K562 (cell line): ENCODE data around the gene MYPN. TPM values are rescaled to one million over a fixed set of nuclear protein-coding genes. Genes with fewer than 3 reads are reported as not detected.

ENCODE experiments used
- BRD9 ChIP-seq: fragments of 450-650 bp; IDR thresholded peaks from 2 replicates; pipeline ENCODE4 v1.6.1; 2018; ENCODE audit warnings: low read depth; ENCODE audit not compliant: partially characterized antibody
- E2F6 ChIP-seq, 2 experiments: IDR thresholded peaks; 2 replicates each; pipeline ENCODE4 v1.6.1; 2011; ENCODE audit warnings: borderline replicate concordance in 1 of 2, control low read depth in 1 of 2, low read depth in 1 of 2, low read length in 1 of 2, mild to moderate bottlenecking in 1 of 2, mixed read lengths in 1 of 2, moderate library complexity in 1 of 2; ENCODE audit not compliant: insufficient read depth in 1 of 2, insufficient read length in 1 of 2, poor library complexity in 1 of 2, severe bottlenecking in 1 of 2; ENCODE audit errors: extremely low read depth in 1 of 2
- ETV1 ChIP-seq: fragments of 450-650 bp; conservative IDR thresholded peaks from 2 replicates; pipeline ENCODE4 v1.6.1; 2016; ENCODE audit warnings: missing genetic modification characterization, control low read depth, low read depth, missing compliant biosample characterization
- GATAD2A ChIP-seq: fragments of 450-650 bp; IDR thresholded peaks from 2 replicates; pipeline ENCODE4 v1.6.1; 2017
- HDAC3 ChIP-seq: fragments of 450-650 bp; IDR thresholded peaks from 2 replicates; pipeline ENCODE4 v1.6.1; 2018; ENCODE audit warnings: borderline replicate concordance, mild to moderate bottlenecking, moderate library complexity; ENCODE audit not compliant: partially characterized antibody
- KLF16 ChIP-seq: IDR thresholded peaks from 2 replicates; pipeline ENCODE4 v1.6.1; 2016; ENCODE audit warnings: antibody characterized with exemption
- MAFF ChIP-seq: IDR thresholded peaks from 2 replicates; pipeline ENCODE4 v1.6.1; 2012; ENCODE audit warnings: low read length, improper control_type of control experiment
- MAFG ChIP-seq: fragments of 450-650 bp; conservative IDR thresholded peaks from 2 replicates; pipeline ENCODE4 v1.6.1; 2016; ENCODE audit warnings: missing genetic modification characterization, missing compliant biosample characterization
- MCM7 ChIP-seq, 2 experiments: fragments of 450-650 bp; IDR thresholded peaks; 2 replicates each; pipeline ENCODE4 v1.6.1; 2016 to 2018
- NELFE ChIP-seq: IDR thresholded peaks from 2 replicates; pipeline ENCODE4 v1.6.1; 2011; ENCODE audit warnings: mild to moderate bottlenecking; ENCODE audit not compliant: insufficient read depth, insufficient read length
- NR1H2 ChIP-seq: sonication (generic); formaldehyde crosslinking; IDR thresholded peaks from 2 replicates; pipeline ENCODE4 v1.4.0; 2020; ENCODE audit warnings: mild to moderate bottlenecking, missing genetic modification reagents
- POLR3A ChIP-seq: IDR thresholded peaks from 2 replicates; pipeline ENCODE4 v1.6.1; 2011; ENCODE audit warnings: borderline replicate concordance, mild to moderate bottlenecking, moderate library complexity; ENCODE audit not compliant: insufficient read length, insufficient read depth; ENCODE audit errors: extremely low read depth
- RBM14 ChIP-seq: fragments of 200-400 bp; formaldehyde crosslinking; IDR thresholded peaks from 2 replicates; pipeline ENCODE4 v1.6.1; 2018; ENCODE audit warnings: low read depth, mild to moderate bottlenecking, low read length, moderate library complexity, borderline replicate concordance; ENCODE audit not compliant: insufficient read depth
- SIN3A ChIP-seq, 2 experiments: fragments of 150-350 bp in 1 of 2; IDR thresholded peaks; 2 replicates each; pipeline ENCODE4 v1.6.1; 2011 to 2016; ENCODE audit warnings: borderline replicate concordance in 2 of 2, low read depth in 2 of 2, low read length in 2 of 2, mild to moderate bottlenecking in 2 of 2, moderate library complexity in 2 of 2; ENCODE audit not compliant: control insufficient read depth in 1 of 2
- SMAD1 ChIP-seq: fragments of 150-350 bp; IDR thresholded peaks from 2 replicates; pipeline ENCODE4 v1.6.1; 2014; ENCODE audit warnings: low read length, low read depth; ENCODE audit not compliant: partially characterized antibody
- TAF1 ChIP-seq: IDR thresholded peaks from 2 replicates; pipeline ENCODE4 v1.6.1; 2011; ENCODE audit warnings: mild to moderate bottlenecking, low read length, moderate library complexity; ENCODE audit not compliant: insufficient read depth, control insufficient read depth, severe bottlenecking; ENCODE audit errors: extremely low read depth
- U2AF1 ChIP-seq: fragments of 200-400 bp; formaldehyde crosslinking; optimal IDR thresholded peaks from 2 replicates; pipeline ENCODE3; 2017; ENCODE audit warnings: mild to moderate bottlenecking, low read depth, low read length, moderate library complexity
- ZBTB2 ChIP-seq: fragments of 450-650 bp; IDR thresholded peaks from 2 replicates; pipeline ENCODE4 v1.6.1; 2016; ENCODE audit warnings: antibody characterized with exemption
- ZNF12 ChIP-seq: sonication (generic); formaldehyde crosslinking; IDR thresholded peaks from 2 replicates; pipeline ENCODE4 v1.4.0; 2020; ENCODE audit warnings: mild to moderate bottlenecking, missing genetic modification reagents
- ZNF134 ChIP-seq: fragments of 250-450 bp; sonication (Bioruptor Pico); conservative IDR thresholded peaks from 2 replicates; pipeline ENCODE4 v1.4.0; 2020
- ZNF408 ChIP-seq: fragments of 250-450 bp; sonication (Bioruptor Pico); IDR thresholded peaks from 2 replicates; pipeline ENCODE4 v1.4.0; 2020; ENCODE audit warnings: low read depth, mild to moderate bottlenecking, moderate library complexity
- ZNF583 ChIP-seq: fragments of 250-450 bp; sonication (Bioruptor Pico); IDR thresholded peaks from 2 replicates; pipeline ENCODE4 v1.4.0; 2020
- polyA plus RNA-seq, 8 experiments: library from polyadenylated mRNA; depleted of rRNA in 4 of 8; stranded (reverse) in 5 of 8; unstranded in 3 of 8; fragments of >200 nt; fragmentation: Nextera tagmentation in 2 of 8; fragmentation: Illumina TruSeq in 1 of 8; extraction: Ambion mirVana in 2 of 8; extraction: Trizol in 1 of 8; gene quantifications; 2 replicates each; pipeline versions ENCODE4 v1.2.1 to v1.2.3, GENCODE V29; 2011 to 2014; ENCODE audit warnings: inconsistent platforms in 1 of 8, missing spikeins in 1 of 8
- total RNA-seq, 7 experiments: library from RNA; depleted of rRNA in 6 of 7; stranded (reverse); fragments of >200 nt in 6 of 7; fragmentation: Illumina TruSeq in 2 of 7; extraction: Trizol in 2 of 7; gene quantifications; 2 replicates each; pipeline versions ENCODE4 v1.2.1 to v1.2.3, GENCODE V29; 2011 to 2021; ENCODE audit warnings: low replicate concordance in 1 of 7
- TF ChIP-seq, protein P1 (sequence below): fragments of 250-450 bp; sonication (Bioruptor Pico); IDR thresholded peaks from 2 replicates; pipeline ENCODE4 v1.9.0; 2021; ENCODE audit warnings: mild to moderate bottlenecking, inconsistent platforms

Gene MYPN
- total and polyA plus RNA-seq, 9 of the 15 experiments (the other 6 are each of a cell fraction or from before 2014, with no cell fraction given), result not detected

DNA sequence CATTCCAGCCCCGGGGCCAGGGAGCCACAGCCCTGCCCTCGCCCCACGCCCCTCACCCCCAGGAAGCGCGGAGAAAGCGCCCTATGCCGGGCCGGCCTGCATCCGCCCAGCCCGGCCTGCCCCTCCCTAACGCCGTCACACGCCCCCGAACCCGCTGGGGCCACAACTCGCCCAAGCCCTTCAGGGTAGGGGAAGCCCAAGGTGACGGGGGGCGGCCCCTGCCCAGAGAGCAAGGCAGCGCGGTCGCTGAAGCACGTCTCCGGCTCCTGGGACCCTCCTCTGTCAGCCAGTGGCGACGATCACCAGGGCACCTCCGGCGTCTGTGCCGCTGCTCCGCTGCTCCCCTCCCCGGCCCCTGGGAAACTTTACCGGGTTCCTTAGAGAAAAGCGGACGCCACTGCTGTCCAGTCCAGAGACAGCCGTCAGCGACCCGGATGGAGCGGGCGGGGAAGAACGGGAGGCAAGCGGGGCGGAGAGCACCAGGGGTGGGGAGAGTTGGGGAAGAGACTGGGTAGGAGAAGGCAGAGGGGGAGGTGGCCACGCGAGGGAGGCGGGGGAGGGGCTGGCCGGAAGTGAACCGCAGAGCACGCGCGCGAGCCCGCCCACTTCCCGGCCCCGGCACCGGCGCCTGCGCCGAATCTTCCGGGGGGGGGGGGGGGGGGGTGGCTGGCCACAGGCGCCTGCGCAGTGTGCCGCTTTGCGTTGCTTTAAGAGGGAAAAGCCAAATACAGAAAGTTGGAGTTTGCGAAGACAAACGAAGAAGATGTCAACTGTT lies 34.3 kb upstream of the MYPN start, which contains the start of gene HERC4 (continued):
- TF ChIP-seq POLR3A, result no peak
- TF ChIP-seq SMAD1, result no peak
- TF ChIP-seq SIN3A (IDR thresholded peaks at IDR 0.05; ENCODE audit: borderline replicate concordance in 2 of 2, control insufficient read depth in 1 of 2, low read depth in 2 of 2, low read length in 2 of 2), result peak; percentile 47 to 86; a peak in 3 of 4 replicates
- TF ChIP-seq RBM14, result 0 out of 2 replicates have a peak, but pooled peaks have one; percentile 87
- no peak for TF ChIP-seq KLF16
- TF ChIP-seq NR1H2, result no peak
- no peak for TF ChIP-seq BRD9
- no peak for TF ChIP-seq ZNF134 (CRISPR knock-in tag)
- peak; percentile 51; the same call in 1 of the 2 replicates for TF ChIP-seq GATAD2A
- peak; percentile 82; the same call in 1 of the 2 replicates for TF ChIP-seq ZNF12 (CRISPR knock-in tag)
- TF ChIP-seq MCM7 (IDR thresholded peaks at IDR 0.05), result no peak
- TF ChIP-seq HDAC3, result no peak
- peak; percentile 75 to 94 for TF ChIP-seq E2F6 (IDR thresholded peaks at IDR 0.05; ENCODE audit: borderline replicate concordance in 1 of 2, extremely low read depth in 1 of 2, insufficient read depth in 1 of 2, insufficient read length in 1 of 2, low read depth in 1 of 2, low read length in 1 of 2, poor library complexity in 1 of 2, severe bottlenecking in 1 of 2)
- TF ChIP-seq ETV1 (tag), result peak; percentile 67
- TF ChIP-seq, protein P1, sequence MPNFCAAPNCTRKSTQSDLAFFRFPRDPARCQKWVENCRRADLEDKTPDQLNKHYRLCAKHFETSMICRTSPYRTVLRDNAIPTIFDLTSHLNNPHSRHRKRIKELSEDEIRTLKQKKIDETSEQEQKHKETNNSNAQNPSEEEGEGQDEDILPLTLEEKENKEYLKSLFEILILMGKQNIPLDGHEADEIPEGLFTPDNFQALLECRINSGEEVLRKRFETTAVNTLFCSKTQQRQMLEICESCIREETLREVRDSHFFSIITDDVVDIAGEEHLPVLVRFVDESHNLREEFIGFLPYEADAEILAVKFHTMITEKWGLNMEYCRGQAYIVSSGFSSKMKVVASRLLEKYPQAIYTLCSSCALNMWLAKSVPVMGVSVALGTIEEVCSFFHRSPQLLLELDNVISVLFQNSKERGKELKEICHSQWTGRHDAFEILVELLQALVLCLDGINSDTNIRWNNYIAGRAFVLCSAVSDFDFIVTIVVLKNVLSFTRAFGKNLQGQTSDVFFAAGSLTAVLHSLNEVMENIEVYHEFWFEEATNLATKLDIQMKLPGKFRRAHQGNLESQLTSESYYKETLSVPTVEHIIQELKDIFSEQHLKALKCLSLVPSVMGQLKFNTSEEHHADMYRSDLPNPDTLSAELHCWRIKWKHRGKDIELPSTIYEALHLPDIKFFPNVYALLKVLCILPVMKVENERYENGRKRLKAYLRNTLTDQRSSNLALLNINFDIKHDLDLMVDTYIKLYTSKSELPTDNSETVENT (CRISPR knock-in tag), result 0 out of 2 replicates have a peak, but pooled peaks have one; percentile 40
- TF ChIP-seq ZNF583, result no peak
- no peak for TF ChIP-seq MAFF
- no peak for TF ChIP-seq U2AF1
- TF ChIP-seq NELFE, result no peak
- TF ChIP-seq TAF1, result peak; percentile 81
- peak; percentile 61; the same call in 1 of the 2 replicates for TF ChIP-seq ZBTB2
- TF ChIP-seq MAFG, result no peak
- TF ChIP-seq ZNF408, result no peak
